Stomach (tissue), 9 donors: ENCODE data around the gene SIGLEC10. TPM values are rescaled to one million over a fixed set of nuclear protein-coding genes. Genes with fewer than 3 reads are reported as not detected.
A peak's percentile ranks its signal among the peaks of the same experiment; 100 is the strongest.
"Not testable (repeated sequence)": the region's sequence is repeated elsewhere in the genome, so short reads cannot be mapped to it uniquely, and the experiment has no call there.

Source experiments
- DNase-seq, 2 donors: peaks; one replicate each; pipeline versions ENCODE4 v3.0.0 to v3.0.0-alpha.2; 2013 to 2019
- H3K27ac ChIP-seq, 5 donors: fragments of 200-600 bp in 4 of 5; sonication (generic) in 4 of 5; one replicate each; pipeline ENCODE4 v1.5.1; 2013 to 2019; ENCODE audit warnings: mild to moderate bottlenecking in 1 of 5, moderate library complexity in 1 of 5
- H3K27me3 ChIP-seq, 3 donors: fragments of 200-600 bp; sonication (generic); one replicate each; pipeline ENCODE4 v1.5.1; 2017 to 2019; ENCODE audit warnings: mixed run types in 1 of 3
- H3K36me3 ChIP-seq, 4 donors: fragments of 200-600 bp; sonication (generic); 1 replicate in 3 of 4; 2 replicates in 1 of 4; pipeline ENCODE4 v1.5.1; 2016 to 2019
- H3K4me1 ChIP-seq, 4 donors: fragments of 200-600 bp; sonication (generic); one replicate each; pipeline ENCODE4 v1.5.1; 2016 to 2019
- H3K4me3 ChIP-seq, 4 donors: fragments of 200-600 bp; sonication (generic) in 3 of 4; one replicate each; pipeline ENCODE4 v1.5.1; 2016 to 2019; ENCODE audit warnings: mild to moderate bottlenecking in 1 of 4
- H3K9me3 ChIP-seq, 4 donors: fragments of 200-600 bp; sonication (generic); one replicate each; pipeline ENCODE4 v1.5.1; 2016 to 2019
- EP300 ChIP-seq: sonication (generic); formaldehyde crosslinking; IDR thresholded peaks from one replicate; pipeline ENCODE4 v1.6.1; 2017; ENCODE audit warnings: antibody characterized with exemption
- POLR2A ChIP-seq, 4 donors: fragments of 450-650 bp; IDR thresholded peaks; one replicate each; pipeline ENCODE4 v1.6.1; 2016; ENCODE audit warnings: antibody characterized with exemption in 4 of 4, control low read depth in 2 of 4, mild to moderate bottlenecking in 1 of 4, moderate library complexity in 1 of 4
- POLR2AphosphoS5 ChIP-seq, 3 donors: sonication (generic); formaldehyde crosslinking; IDR thresholded peaks; one replicate each; pipeline ENCODE4 v1.6.1; 2016; ENCODE audit warnings: antibody characterized with exemption in 3 of 3
- WGBS, 5 donors: extraction: QIAGEN DNeasy Blood & Tissue Kit in 3 of 5; methylation state at CpG; one replicate each; pipeline versions ENCODE4 v1.1.5 to v1.1.7; 2013 to 2018; 5-methylcytosine and 5-hydroxymethylcytosine counted together
- intact Hi-C: fragments of 100-400 bp; cut with DNase I; formaldehyde crosslinking; loops from one replicate; pipeline ENCODE4 v1.15.1; 2023; ENCODE audit warnings: low total_unique reads
- polyA plus RNA-seq, 3 donors: library from polyadenylated mRNA; stranded (reverse); fragments of 200-250 nt; gene quantifications; one replicate each; pipeline ENCODE4 v1.2.3, GENCODE V29; 2013
- total RNA-seq, 5 donors: library from RNA; depleted of rRNA; stranded (reverse); fragments of >200 nt; gene quantifications; one replicate each; pipeline versions ENCODE4 v1.1.0 to v1.2.3, GENCODE V29; 2014 to 2016
- TF ChIP-seq, protein P1 (sequence below), 7 experiments: fragments of 450-650 bp in 4 of 7; fragments of 200-600 bp in 3 of 7; sonication (generic) in 3 of 7; IDR thresholded peaks; one replicate each; pipeline ENCODE4 v1.5.1; 2016 to 2019; ENCODE audit warnings: antibody characterized with exemption in 7 of 7, control low read depth in 2 of 7, mild to moderate bottlenecking in 1 of 7
- donor health status: healthy with polysubstance abuse.
- donor health status: Bipolar disorder and iron deficiency.
- donor health status: healthy.

The SIGLEC10 gene
- total and polyA plus RNA-seq, 8 donors = 1.1 to 21.4 (median 2.7) TPM; not detected in 2

DNA sequence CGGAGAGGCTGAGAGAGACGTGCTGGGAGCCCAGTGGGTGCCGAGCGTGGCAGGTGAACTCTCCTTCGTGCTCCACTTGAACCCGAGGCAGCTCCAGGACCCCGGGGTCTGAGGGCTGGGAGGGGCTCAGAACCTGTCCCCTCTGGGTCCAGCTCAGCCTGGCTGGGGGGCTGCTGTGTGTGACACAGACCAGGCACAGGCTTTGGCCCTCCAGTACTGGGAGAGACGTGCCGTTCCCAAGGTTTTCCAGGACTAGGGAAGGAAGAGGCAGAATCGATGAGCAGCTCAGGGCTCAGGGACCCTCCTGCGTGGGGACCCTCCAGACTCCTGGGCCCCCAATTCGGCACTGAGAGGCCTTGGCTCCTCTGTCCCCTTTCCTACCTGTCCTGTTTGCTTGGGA lies 2.3 kb downstream of the SIGLEC10 start:
- TF ChIP-seq, protein P1, sequence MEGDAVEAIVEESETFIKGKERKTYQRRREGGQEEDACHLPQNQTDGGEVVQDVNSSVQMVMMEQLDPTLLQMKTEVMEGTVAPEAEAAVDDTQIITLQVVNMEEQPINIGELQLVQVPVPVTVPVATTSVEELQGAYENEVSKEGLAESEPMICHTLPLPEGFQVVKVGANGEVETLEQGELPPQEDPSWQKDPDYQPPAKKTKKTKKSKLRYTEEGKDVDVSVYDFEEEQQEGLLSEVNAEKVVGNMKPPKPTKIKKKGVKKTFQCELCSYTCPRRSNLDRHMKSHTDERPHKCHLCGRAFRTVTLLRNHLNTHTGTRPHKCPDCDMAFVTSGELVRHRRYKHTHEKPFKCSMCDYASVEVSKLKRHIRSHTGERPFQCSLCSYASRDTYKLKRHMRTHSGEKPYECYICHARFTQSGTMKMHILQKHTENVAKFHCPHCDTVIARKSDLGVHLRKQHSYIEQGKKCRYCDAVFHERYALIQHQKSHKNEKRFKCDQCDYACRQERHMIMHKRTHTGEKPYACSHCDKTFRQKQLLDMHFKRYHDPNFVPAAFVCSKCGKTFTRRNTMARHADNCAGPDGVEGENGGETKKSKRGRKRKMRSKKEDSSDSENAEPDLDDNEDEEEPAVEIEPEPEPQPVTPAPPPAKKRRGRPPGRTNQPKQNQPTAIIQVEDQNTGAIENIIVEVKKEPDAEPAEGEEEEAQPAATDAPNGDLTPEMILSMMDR (IDR thresholded peaks at IDR 0.05) = no peak
- TF ChIP-seq EP300 = no peak
- TF ChIP-seq POLR2AphosphoS5 (IDR thresholded peaks at IDR 0.05) = no peak
- no peak for TF ChIP-seq POLR2A (IDR thresholded peaks at IDR 0.05)
- WGBS, 5 donors = 80 to 89% (median 82%) methylated on average over 12 of the region's 12 CpGs
- Histone ChIP-seq H3K27ac (no peak overlapping the region), H3K36me3 (no peaks in the 10 kb centered on the region), H3K4me3 (no peak overlapping the region), H3K9me3 (no peaks in the 10 kb centered on the region), H3K4me1 (peaks cover 0 to 4% (median 0%) of the 10 kb centered on the region in 4 donors), H3K27me3 (peaks cover 0 to 53% (median 0%) of the 10 kb centered on the region in 3 donors)
- intact Hi-C loops = no loop called here
- DNase-seq = no peak

DNA sequence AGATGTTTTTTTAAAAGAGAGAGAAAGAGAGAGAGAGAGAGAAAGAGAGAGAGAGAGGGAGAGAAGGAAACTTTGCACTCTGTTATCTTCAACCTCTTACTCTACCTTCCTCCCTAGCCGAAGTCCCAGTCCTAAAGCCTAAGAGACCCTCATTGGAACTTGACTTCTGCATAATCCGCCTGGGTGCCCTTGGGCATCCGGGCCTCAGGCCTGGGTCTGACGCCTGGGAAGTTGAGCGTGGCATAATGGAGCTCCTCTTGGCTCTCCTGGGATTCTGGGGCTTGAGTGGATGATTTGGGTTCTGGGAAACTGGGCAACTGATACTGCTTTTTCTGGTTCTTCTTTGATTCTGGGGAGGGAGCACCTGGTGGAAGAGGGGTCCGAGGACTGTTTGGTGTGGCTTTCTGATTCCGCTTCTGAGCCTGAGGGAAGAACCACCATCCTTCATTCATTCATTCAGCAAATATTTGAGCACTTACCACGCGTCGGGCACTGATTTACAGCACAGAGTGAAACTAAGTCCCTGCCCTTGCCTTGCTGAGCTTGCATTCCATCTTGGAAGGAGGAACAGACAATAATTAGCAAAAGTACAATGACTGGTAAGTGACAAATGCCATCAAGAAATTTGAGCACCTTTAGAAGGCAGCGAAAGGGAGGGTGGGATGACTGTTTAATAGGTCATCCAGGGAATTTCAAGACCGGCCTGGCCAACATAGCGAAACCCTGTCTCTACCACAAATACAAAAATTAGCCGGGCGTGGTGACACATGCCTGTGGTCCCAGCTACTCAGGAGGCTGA lies 6.3 kb downstream of the SIGLEC10 start:
- Histone ChIP-seq H3K27ac (no peak overlapping the region), H3K27me3 (peaks cover 0 to 33% (median 0%) of the 10 kb centered on the region in 3 donors), H3K4me1 (peaks cover 0 to 13% (median 0%) of the 10 kb centered on the region in 4 donors), H3K36me3 (no peaks in the 10 kb centered on the region), H3K4me3 (no peak overlapping the region), H3K9me3 (no peaks in the 10 kb centered on the region)
- 84 to 91% (median 89%) methylated on average over 15 of the region's 15 CpGs for WGBS, 5 donors
- no peak for DNase-seq
- TF ChIP-seq POLR2AphosphoS5 (IDR thresholded peaks at IDR 0.05) (no peak), POLR2A (IDR thresholded peaks at IDR 0.05) (no peak), EP300 (no peak)
- TF ChIP-seq, protein P1 (IDR thresholded peaks at IDR 0.05) = no peak
- intact Hi-C loops = no loop called here

- WGBS, 5 donors = 28 to 44% (median 39%) methylated on average over 6 of the region's 6 CpGs
- intact Hi-C loops = no loop called here
- Histone ChIP-seq H3K36me3 (no peaks in the 10 kb centered on the region), H3K4me3 (no peak overlapping the region), H3K27me3 (peaks cover 0 to 21% (median 0%) of the 10 kb centered on the region in 3 donors), H3K9me3 (peaks cover 0 to 14% (median 6%) of the 10 kb centered on the region in 4 donors), H3K4me1 (peaks cover 0 to 11% (median 0%) of the 10 kb centered on the region in 4 donors), H3K27ac (peak overlapping the region in 1 of 5 donors; percentile 50)
- DNase-seq = peak; percentile 40 to 65
- TF ChIP-seq POLR2AphosphoS5 (IDR thresholded peaks at IDR 0.05) (no peak), POLR2A (IDR thresholded peaks at IDR 0.05) (no peak), EP300 (no peak)
- TF ChIP-seq, protein P1 (IDR thresholded peaks at IDR 0.05) = peak in 5 of 7 experiments; percentile 9 to 51 (median 30)
Observed at GRCh38 chr19:51407511-51408131, 9.8 kb downstream of the SIGLEC10 start.

GRCh38 chr19:51402117-51402516 lies 15.3 kb downstream of the SIGLEC10 start:
- 93 to 97% (median 95%) methylated on average over 9 of the region's 9 CpGs for WGBS, 5 donors
- intact Hi-C loops = no loop called here
- H3K27ac ChIP-seq = no peak overlapping the region
- no peak for DNase-seq
- peaks cover 0 to 10% (median 0%) of the 10 kb centered on the region in 3 donors for H3K27me3 ChIP-seq
- H3K4me1 ChIP-seq = no peaks in the 10 kb centered on the region
- no peak for TF ChIP-seq POLR2AphosphoS5 (IDR thresholded peaks at IDR 0.05)
- H3K36me3 ChIP-seq = no peaks in the 10 kb centered on the region
- H3K4me3 ChIP-seq = no peak overlapping the region
- H3K9me3 ChIP-seq = peaks cover 4 to 28% (median 17%) of the 10 kb centered on the region in 4 donors

- H3K27me3 ChIP-seq, intact Hi-C loops, H3K36me3 ChIP-seq, H3K4me1 ChIP-seq, H3K27ac ChIP-seq, DNase-seq, H3K4me3 ChIP-seq: not testable (repeated sequence)
- WGBS, 5 donors = 82 to 97% (median 87%) methylated on average over 7 of the region's 7 CpGs
- peaks cover 4 to 28% (median 17%) of the 10 kb centered on the region in 4 donors for H3K9me3 ChIP-seq
Observed at GRCh38 chr19:51399936-51400335, 17.5 kb downstream of the SIGLEC10 start.
